Spleen (tissue), 13 donors: ENCODE data around the gene ACOX2. TPM values are rescaled to one million over a fixed set of nuclear protein-coding genes. Genes with fewer than 3 reads are reported as not detected.

Experiments used
- DNase-seq: peaks from one replicate; pipeline ENCODE4 v3.0.0-alpha.2; 2020
- H3K27ac ChIP-seq, 8 donors: fragments of 200-600 bp; sonication (generic) in 7 of 8; 1 replicate in 4 of 8; 2 replicates in 4 of 8; pipeline versions ENCODE4 v1.5.0 to v1.8.0; 2016 to 2021; ENCODE audit warnings: inconsistent platforms in 4 of 8, mild to moderate bottlenecking in 4 of 8, moderate library complexity in 1 of 8
- H3K27me3 ChIP-seq, 7 donors: fragments of 200-600 bp; sonication (generic) in 6 of 7; replicated peaks in 1 of 7; 1 replicate in 4 of 7; 2 replicates in 3 of 7; pipeline versions ENCODE4 v1.5.0 to v1.8.0; 2016 to 2021; ENCODE audit warnings: inconsistent platforms in 3 of 7, mild to moderate bottlenecking in 1 of 7
- H3K36me3 ChIP-seq, 6 donors: fragments of 200-600 bp; sonication (generic) in 5 of 6; 1 replicate in 4 of 6; 2 replicates in 2 of 6; pipeline versions ENCODE4 v1.5.0 to v1.8.0; 2016 to 2021; ENCODE audit warnings: inconsistent platforms in 2 of 6
- H3K4me1 ChIP-seq, 6 donors: fragments of 200-600 bp; sonication (generic) in 5 of 6; 1 replicate in 3 of 6; 2 replicates in 3 of 6; pipeline versions ENCODE4 v1.5.0 to v1.8.0; 2016 to 2021; ENCODE audit warnings: inconsistent platforms in 3 of 6
- H3K4me3 ChIP-seq, 8 donors: fragments of 200-600 bp; sonication (generic) in 7 of 8; 1 replicate in 4 of 8; 2 replicates in 4 of 8; pipeline versions ENCODE4 v1.5.0 to v1.8.0; 2016 to 2021; ENCODE audit warnings: inconsistent platforms in 4 of 8, mild to moderate bottlenecking in 4 of 8, moderate library complexity in 2 of 8
- H3K9me3 ChIP-seq, 8 donors: fragments of 200-600 bp; sonication (generic) in 7 of 8; 1 replicate in 4 of 8; 2 replicates in 4 of 8; pipeline versions ENCODE4 v1.5.0 to v1.8.0; 2016 to 2021; ENCODE audit warnings: inconsistent platforms in 4 of 8
- CTCF ChIP-seq, 11 experiments: fragments of 200-600 bp in 7 of 11; fragments of 450-650 bp in 4 of 11; sonication (generic) in 4 of 11; IDR thresholded peaks in 8 of 11; conservative IDR thresholded peaks in 3 of 11; 1 replicate in 7 of 11; 2 replicates in 4 of 11; pipeline versions ENCODE4 v1.4.0 to v1.8.0; 2016 to 2021; ENCODE audit warnings: antibody characterized with exemption in 11 of 11, inconsistent platforms in 4 of 11, mild to moderate bottlenecking in 1 of 11
- POLR2A ChIP-seq, 3 donors: fragments of 450-650 bp; IDR thresholded peaks; one replicate each; pipeline ENCODE4 v1.5.1; 2017; ENCODE audit warnings: antibody characterized with exemption in 3 of 3, mild to moderate bottlenecking in 1 of 3
- POLR2AphosphoS5 ChIP-seq, 3 donors: sonication (generic); formaldehyde crosslinking; IDR thresholded peaks; one replicate each; pipeline ENCODE4 v1.5.1; 2017; ENCODE audit warnings: antibody characterized with exemption in 3 of 3
- WGBS, 5 donors: extraction: QIAGEN DNeasy Blood & Tissue Kit in 3 of 5; methylation state at CpG; one replicate each; pipeline versions ENCODE4 v1.1.5 to v1.1.7; 2013 to 2018; 5-methylcytosine and 5-hydroxymethylcytosine counted together
- intact Hi-C: fragments of 100-400 bp; cut with DNase I; formaldehyde crosslinking; loops from one replicate; pipeline ENCODE4 v1.15.0; 2023; ENCODE audit warnings: low total_unique reads
- long read RNA-seq, 2 donors: transcript quantifications; one replicate each; lab custom pipeline, GENCODE V29; 2026
- polyA plus RNA-seq, 3 donors: library from polyadenylated mRNA; stranded (reverse); fragments of 200-250 nt; gene quantifications; one replicate each; pipeline ENCODE4 v1.2.1, GENCODE V29; 2013
- total RNA-seq, 7 donors: library from RNA; depleted of rRNA in 3 of 7; stranded (reverse); fragments of >200 nt in 3 of 7; fragmentation: NEBNext Ultra II Directional in 4 of 7; extraction: Animal tissue kit (Norgen Biotek cat#: 25700) in 4 of 7; gene quantifications; one replicate each; pipeline versions ENCODE4 v1.1.0 to v1.2.1, GENCODE V29; 2016 to 2021
- donor health status: healthy with polysubstance abuse.
- donor health status: DM: no; HTN: no; CAD: no; lungs with moderate emphysema.
- donor health status: DM: no; HTN: no; CAD: no.
- donor health status: Bipolar disorder and iron deficiency.
- donor health status: healthy.
- donor health status: DM: no; HTN: no; CAD: no.
- donor health status: DM: yes; HTN: yes; CAD: no.

ACOX2 gene
- total RNA-seq (10 to 100 TPM in 1 of 7 donors, 1 to 10 TPM in 6; 1.3 to 11.5 (median 3.3) TPM), polyA plus RNA-seq (1 to 10 TPM; 4.5 to 6.2 (median 5.5) TPM)
- long read RNA-seq, donor 1, result 0 reads
- long read RNA-seq, donor 2, partial matches to known transcripts, result 0 of 1 reads
- long read RNA-seq, donor 2, other reads (novel, unspliced or antisense), result 0 of 1 reads

GRCh38 chr3:58536501-58537411 is at the start of gene ACOX2:
TSS of gene ACOX2 (minus strand) at chr3:58537190. CDS start at chr3:58535106, 2,084 bp downstream.
- Histone ChIP-seq H3K9me3 (no peaks in the 10 kb centered on the region), H3K4me3 (peak within 1 kb of the TSS in 1 of 8 donors; percentile 6), H3K36me3 (no peaks in the 10 kb centered on the region), H3K27ac (peak within 1 kb of the TSS in 5 of 8 donors; percentile 24 to 61 (median 34)), H3K27me3 (no peaks in the 10 kb centered on the region), H3K4me1 (peaks cover 0 to 34% (median 13%) of the 10 kb centered on the region in 6 donors)
- TF ChIP-seq POLR2A (IDR thresholded peaks at IDR 0.05) (no peak), POLR2AphosphoS5 (IDR thresholded peaks at IDR 0.05) (peak in 1 of 3 donors; percentile 59)
- DNase-seq, result no peak
- intact Hi-C loops, result loop anchor here (10.0 kb wide), 2 partner anchors 72 to 212 kb away; no protein-coding TSS in a partner anchor
- 46 to 74% (median 63%) methylated on average over 13 of the region's 13 CpGs for WGBS, 5 donors

- intact Hi-C loops, result no loop called here
- no peak for DNase-seq
- WGBS, 5 donors, result 29 to 53% (median 44%) methylated on average over 8 of the region's 8 CpGs
- peaks cover 4 to 33% (median 15%) of the 10 kb centered on the region in 6 donors for H3K4me1 ChIP-seq
- TF ChIP-seq CTCF (IDR thresholded peaks at IDR 0.05 in 8 of 11, conservative IDR thresholded peaks at IDR 0.05 in 3 of 11) (no peak), POLR2A (IDR thresholded peaks at IDR 0.05) (no peak), POLR2AphosphoS5 (IDR thresholded peaks at IDR 0.05) (no peak)
- H3K9me3 ChIP-seq, result no peaks in the 10 kb centered on the region
- peak overlapping the region in 6 of 8 donors; percentile 47 to 80 (median 54) for H3K4me3 ChIP-seq
- H3K27ac ChIP-seq, result peak overlapping the region in 2 of 8 donors; percentile 82 to 90
- H3K27me3 ChIP-seq, result peaks cover 0 to 46% (median 20%) of the 10 kb centered on the region in 7 donors
- H3K36me3 ChIP-seq, result no peaks in the 10 kb centered on the region
These were observed 49.0 kb upstream of the ACOX2 start for GRCh38 chr3:58585994-58586393.

DNA sequence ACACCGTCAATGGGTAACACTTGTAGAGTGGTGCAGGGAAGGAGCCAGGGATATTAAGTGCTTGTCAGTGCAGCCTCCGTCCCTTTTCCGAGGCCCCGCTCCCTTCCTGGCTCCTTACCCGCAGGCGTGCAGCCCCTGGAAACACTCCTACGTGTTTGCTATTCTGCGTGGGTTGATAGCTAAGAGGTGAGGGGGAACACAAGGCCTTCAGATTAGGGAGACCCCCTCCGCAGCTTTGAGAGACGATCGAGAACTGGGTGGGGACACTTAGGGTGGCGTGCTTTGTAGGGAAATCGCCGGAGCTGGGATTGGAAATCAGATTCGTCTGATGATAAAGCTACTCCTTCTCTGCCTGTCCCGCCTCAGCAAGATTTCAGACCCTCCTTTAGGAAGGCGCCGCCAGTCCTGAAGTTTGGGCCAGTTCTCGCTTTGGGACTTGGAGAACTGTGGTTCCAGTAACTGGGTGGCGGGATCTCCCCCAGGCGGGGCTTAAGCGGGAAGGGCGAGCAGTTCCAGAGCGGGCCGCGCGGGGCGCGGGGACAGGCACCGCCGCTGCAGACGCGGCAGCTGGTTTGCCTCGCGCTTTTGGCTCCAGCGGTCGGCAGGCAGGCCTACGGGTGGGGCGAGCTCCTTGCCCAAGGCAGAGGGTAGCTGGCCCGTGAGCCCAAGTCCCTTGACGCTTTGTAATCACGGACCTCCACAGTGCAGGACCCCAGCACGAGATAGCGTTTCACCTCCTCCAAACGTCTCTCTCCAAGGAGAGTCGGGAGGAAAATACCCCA is 48.2 kb upstream of the ACOX2 start:
- WGBS, 5 donors, result 4 to 12% (median 9%) methylated on average over 24 to 46 of the region's 46 CpGs
- TF ChIP-seq POLR2A (IDR thresholded peaks at IDR 0.05) (no peak), POLR2AphosphoS5 (IDR thresholded peaks at IDR 0.05) (peak in 2 of 3 donors; percentile 74 to 82), CTCF (IDR thresholded peaks at IDR 0.05 in 8 of 11, conservative IDR thresholded peaks at IDR 0.05 in 3 of 11) (peak; percentile 55 to 92 (median 85))
- Histone ChIP-seq H3K4me1 (peaks cover 4 to 33% (median 15%) of the 10 kb centered on the region in 6 donors), H3K27me3 (peaks cover 0 to 46% (median 20%) of the 10 kb centered on the region in 7 donors), H3K27ac (peak overlapping the region; percentile 60 to 90 (median 78)), H3K36me3 (no peaks in the 10 kb centered on the region), H3K4me3 (peak overlapping the region; percentile 39 to 80 (median 50)), H3K9me3 (no peaks in the 10 kb centered on the region)
- peak; percentile 94 for DNase-seq
- intact Hi-C loops, result no loop called here

DNA sequence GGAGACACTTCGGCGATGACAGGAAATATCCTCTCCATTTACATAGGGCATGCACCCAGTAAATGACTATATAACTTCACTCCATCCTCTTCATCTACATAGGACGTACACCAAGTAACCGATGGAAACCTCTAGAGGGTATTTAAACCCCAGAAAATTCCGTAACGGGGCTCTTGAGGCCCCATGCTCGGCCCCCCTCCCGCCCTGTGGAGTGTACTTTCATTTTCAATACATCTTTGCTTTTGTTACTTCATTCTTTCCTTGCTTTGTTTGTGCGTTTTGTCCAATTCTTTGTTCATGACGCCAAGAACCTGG is 47.7 kb upstream of the ACOX2 start:
- no peak for DNase-seq
- H3K9me3 ChIP-seq, result no peaks in the 10 kb centered on the region
- H3K36me3 ChIP-seq, result no peaks in the 10 kb centered on the region
- peak overlapping the region; percentile 39 to 80 (median 50) for H3K4me3 ChIP-seq
- peaks cover 0 to 46% (median 20%) of the 10 kb centered on the region in 7 donors for H3K27me3 ChIP-seq
- intact Hi-C loops, result no loop called here
- peak overlapping the region in 7 of 8 donors; percentile 67 to 90 (median 78) for H3K27ac ChIP-seq
- 22 to 33% (median 28%) methylated on average over 10 of the region's 10 CpGs for WGBS, 5 donors
- TF ChIP-seq CTCF (IDR thresholded peaks at IDR 0.05 in 8 of 11, conservative IDR thresholded peaks at IDR 0.05 in 3 of 11) (no peak), POLR2A (IDR thresholded peaks at IDR 0.05) (no peak), POLR2AphosphoS5 (IDR thresholded peaks at IDR 0.05) (no peak)
- peaks cover 4 to 33% (median 15%) of the 10 kb centered on the region in 6 donors for H3K4me1 ChIP-seq
